ENCODE data around the gene GRIK3.

The GRIK3 gene

GRCh38 chr1:36822648-36823047, 211.7 kb downstream of the GRIK3 start:
- DNase-seq (ENCODE audit: low spot score) = no peak

- no peak for DNase-seq (ENCODE audit: low spot score)
Measured at GRCh38 chr1:36821386-36821785, 212.9 kb downstream of the GRIK3 start.

- no peak for DNase-seq (ENCODE audit: low spot score)
Measured at GRCh38 chr1:36818771-36819170, 215.5 kb downstream of the GRIK3 start.

GRCh38 chr1:36816348-36816747, 218.0 kb downstream of the GRIK3 start:
- DNase-seq (ENCODE audit: low spot score) = no peak

- DNase-seq (ENCODE audit: low spot score) = no peak
Measured at GRCh38 chr1:36814774-36815173, 219.5 kb downstream of the GRIK3 start.

DNA sequence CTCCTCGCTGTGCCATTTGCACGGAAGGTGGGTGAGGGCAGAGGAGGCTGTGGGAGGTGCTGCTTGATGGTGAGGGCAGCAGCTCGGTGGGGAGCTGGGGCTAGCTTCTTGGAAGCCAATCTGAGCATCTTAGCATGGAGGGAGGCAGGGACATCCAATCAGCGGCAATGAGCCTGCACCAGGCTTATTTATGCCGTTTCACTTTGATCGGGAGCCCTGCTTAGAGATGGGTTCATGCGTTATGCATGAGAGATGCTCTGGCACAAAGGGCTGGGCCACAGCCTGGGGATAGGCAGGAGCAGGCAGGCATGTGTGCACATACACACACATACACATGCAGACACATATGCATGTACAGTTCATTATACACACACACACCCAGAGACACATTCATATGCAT, 220.2 kb downstream of the GRIK3 start:
- no peak for DNase-seq (ENCODE audit: low spot score)

DNA sequence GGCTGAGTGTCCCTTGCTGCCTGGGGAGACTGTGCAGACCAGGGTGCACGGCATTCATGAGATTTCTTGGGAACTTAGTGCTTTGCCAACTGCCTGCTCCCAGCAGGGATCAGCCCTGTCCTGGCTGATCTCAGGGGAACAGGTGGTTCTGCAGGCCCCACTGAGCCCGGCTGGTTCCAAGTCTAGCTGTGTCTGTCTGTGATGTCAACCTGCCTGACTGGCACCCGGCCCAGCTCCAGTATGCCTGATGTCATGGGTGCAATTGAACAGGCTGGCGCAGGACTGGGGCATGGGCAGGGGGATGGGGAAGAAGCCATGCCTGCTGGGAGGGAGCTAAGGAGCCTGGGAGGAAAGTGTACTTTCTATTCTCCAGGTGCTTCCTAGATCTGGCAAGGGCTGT, 227.1 kb downstream of the GRIK3 start:
- DNase-seq (ENCODE audit: low spot score) = no peak

GRCh38 chr1:36805979-36806640, 228.2 kb downstream of the GRIK3 start:
- DNase-seq (ENCODE audit: low spot score) = no peak

- no peak for DNase-seq (ENCODE audit: low spot score)
Measured at GRCh38 chr1:36804669-36805314, 229.5 kb downstream of the GRIK3 start.

DNA sequence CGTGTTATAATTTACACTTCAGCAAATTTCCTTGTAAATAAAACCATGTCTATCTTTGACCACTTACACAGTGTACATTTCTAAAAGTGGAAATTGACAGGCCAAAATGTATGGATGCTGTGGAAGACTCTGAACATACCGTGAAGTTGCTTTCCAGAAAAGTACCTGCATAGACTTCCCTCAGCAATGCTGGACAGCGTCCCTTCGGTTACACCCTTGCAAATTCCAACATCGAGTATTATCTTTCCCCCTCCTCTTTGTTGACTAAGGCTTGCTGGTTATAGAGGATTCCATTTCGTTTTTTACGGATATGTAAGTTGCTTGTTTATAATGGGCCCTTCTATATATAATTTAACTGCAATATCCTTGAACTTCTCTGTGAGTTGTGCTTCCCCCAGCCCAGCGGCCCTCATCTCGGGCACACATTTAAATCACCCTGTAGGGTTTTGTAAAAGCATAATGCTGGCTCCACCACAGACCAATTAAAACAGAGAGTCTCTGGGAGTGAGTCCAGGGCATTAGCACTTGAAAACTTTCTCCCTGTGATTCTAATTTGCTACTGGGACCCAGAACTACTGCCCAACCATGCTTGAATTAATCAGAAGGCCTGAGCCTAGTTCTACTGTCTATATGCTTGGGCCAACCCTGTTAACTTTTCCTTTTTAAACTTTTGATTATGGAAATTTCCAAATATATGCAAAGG, 230.3 kb downstream of the GRIK3 start:
- DNase-seq (ENCODE audit: low spot score) = no peak

DNA sequence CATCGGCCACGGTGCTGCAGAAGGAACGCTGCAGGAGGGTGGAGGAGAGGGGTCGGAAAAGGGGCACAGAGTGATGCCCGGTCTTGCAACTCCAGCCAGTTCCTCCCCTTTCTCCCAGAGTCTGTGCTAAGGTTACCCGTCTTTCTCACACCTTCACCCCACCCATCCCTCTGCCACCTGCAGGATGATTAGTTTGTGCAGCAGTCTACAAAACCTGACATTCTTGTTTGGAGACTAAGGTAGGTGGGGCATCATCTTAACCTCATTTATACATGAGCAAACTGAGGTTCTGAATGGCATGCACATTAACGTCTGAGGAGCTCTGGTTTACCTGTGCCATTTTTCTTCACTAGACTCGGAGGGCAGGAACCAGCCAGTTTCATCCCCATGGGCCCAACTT, 232.3 kb downstream of the GRIK3 start:
- no peak for DNase-seq (ENCODE audit: low spot score)

GRCh38 chr1:36797761-36798160, 236.6 kb downstream of the GRIK3 start:
- DNase-seq (ENCODE audit: low spot score) = no peak

DNA sequence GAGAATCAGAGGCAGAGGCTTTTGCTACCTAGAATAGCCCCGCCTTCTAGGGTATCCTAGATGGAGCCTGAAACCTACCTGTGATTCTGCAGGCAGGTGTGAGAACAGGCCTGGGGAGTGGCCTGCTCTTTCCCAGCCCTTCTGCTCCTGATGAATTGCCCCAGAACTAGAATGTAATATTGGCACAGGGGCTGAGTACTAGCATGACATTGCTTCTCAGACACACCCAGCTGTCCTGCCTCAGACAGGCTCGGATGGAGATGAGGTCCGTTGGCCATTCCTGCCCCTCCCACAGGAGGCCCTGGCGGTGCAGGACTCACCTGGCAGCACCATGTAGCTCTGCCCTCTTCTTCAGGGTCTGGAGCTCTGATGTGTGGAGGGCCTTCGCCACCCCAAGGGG, 237.6 kb downstream of the GRIK3 start:
- DNase-seq (ENCODE audit: low spot score) = no peak

GRCh38 chr1:36796106-36796590, 238.2 kb downstream of the GRIK3 start:
- DNase-seq (ENCODE audit: low spot score) = no peak

DNA sequence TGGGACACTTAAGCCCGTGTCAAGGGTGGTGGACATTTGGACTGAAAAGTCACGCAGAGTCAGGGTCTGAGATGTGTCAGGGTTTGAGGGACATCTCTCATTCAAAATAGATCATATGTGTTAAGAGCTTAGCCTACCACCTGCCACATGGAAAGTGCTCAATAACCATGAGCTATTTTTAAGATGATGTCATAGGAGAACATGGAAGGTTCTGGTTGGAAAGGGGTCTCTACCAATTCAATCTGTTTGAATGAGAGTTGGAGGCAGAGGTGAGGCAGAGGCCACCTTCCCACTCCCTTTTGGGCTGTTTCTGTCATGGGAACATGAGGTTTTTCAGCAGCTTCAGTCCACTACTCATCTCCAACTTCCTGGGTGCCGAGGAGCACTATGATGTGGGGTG, 239.9 kb downstream of the GRIK3 start:
- no peak for DNase-seq (ENCODE audit: low spot score)

DNA sequence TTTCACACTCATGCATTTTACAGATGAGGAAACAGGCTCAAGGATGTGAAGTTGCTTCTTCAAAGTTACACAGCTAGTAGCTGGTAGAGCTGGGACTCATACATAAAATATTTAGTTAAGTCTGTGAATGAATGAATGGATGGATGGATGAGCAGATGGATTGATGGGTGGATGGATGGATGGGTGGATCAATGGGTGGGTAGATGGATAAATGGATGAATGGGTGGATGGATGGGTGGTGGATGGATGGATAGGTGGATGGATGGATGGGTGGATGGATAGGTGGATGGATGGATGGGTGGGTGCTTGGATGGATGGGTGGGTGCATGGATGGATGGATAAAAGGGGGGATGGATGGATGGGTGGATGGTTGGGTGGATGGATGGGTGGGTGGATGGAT, 240.9 kb downstream of the GRIK3 start:
- no peak for DNase-seq (ENCODE audit: low spot score)

DNA sequence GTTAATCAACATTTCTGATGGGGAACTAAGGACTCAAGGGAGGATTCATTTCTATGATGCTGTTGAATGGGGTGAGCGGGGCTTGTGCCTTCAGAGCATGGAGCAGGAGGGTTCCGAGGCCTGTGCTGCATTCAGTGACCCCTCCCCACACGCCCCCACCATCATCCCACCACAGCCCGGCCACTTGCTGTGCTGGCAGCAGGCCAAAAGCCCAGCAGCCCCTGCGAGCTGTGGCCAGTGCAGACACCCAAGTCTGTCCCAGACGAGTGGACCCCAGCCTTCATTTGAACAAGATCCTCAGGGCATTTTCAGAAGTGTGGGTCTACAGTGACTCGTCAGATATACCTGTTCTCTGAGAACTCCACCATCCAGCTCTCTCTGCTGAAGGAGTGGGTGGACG, 242.0 kb downstream of the GRIK3 start:
- DNase-seq (ENCODE audit: low spot score) = no peak

- DNase-seq (ENCODE audit: low spot score) = no peak
Measured at GRCh38 chr1:36790191-36790590, 244.1 kb downstream of the GRIK3 start.

DNA sequence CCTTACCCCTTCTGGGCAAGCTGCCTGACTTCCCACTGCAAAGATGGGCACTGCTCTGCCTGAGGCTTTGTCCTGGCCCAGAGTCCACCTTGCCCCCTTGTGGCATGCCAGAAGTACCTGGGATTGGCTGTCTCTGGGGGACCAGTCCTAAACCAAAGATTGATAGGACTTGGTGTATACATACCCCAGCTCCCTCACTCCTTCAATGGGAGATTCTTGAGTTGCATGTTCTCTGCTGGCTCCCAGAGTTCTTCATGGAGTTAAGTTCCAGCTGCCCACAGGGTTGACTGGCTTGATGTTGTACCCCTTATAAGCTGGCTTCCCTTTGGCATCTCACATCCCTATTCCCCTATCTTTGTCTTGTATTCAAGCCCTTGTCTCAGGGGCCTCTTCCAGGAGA, 244.8 kb downstream of the GRIK3 start:
- no peak for DNase-seq (ENCODE audit: low spot score)

- no peak for DNase-seq (ENCODE audit: low spot score)
Measured at GRCh38 chr1:36787312-36787913, 246.9 kb downstream of the GRIK3 start.

DNA sequence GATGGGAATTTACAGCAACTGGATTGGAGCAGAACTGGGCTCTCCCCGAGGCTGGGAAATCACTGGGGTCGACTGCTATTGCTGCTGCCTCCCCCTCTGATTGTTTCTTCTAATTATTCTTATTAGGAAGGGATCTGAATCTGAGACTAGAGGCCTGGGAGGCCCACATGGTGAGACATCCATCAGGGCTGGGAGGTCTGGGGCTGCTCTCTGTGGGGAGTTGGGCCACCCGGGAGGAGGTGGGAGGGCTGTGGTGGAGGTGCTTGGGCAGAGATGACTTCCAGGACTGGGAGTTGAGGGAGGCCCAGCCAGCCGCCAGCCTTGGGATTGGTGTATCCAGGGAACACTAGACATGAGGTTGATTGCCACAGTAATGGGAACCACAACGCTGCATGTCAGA, 247.9 kb downstream of the GRIK3 start:
- no peak for DNase-seq (ENCODE audit: low spot score)

DNA sequence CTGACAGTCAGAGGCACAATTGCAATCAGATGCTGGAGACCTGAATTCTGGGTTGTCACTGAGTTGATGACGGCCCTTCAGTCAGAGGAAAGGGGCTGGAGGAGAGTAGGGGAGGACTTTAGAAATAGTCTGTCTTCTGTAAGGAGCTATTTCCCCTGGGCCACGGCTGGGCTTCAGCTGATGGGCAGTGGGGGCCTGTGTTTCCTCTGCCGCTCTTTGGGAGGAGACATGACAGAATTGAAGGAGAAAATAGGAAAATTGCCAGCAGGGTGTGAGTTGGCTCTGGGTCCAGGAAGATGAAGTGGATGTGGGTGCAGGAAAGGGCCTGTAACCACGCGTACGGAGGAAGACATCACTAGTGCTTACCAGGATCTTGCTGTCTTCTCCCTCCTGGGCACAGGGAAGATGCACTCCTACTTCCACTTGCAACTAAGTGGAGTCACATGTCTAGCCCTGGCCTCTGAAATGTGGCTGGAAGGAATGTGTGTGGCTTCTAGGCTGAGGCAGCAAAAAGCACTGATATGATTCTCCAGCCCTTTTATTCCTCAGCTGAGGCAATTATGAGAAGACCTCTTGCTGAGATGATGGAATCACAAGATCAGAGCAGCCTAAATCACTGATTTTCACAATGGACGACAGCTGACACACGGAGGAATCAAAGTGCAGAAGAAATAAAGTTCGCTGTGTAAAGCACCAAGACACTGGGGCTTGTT, 250.0 kb downstream of the GRIK3 start:
- no peak for DNase-seq (ENCODE audit: low spot score)

All from hematopoietic multipotent progenitor cell treated with erythropoietin and hydrocortisone succinate and interleukin-3 and kit ligand, for 15 days (in vitro differentiated cells).